Mammary epithelial cell (primary cell): ENCODE data around the gene EIF4EBP2.

Experiments used
- CTCF ChIP-seq, 2 donors: IDR thresholded peaks in 1 of 2; conservative IDR thresholded peaks in 1 of 2; 2 replicates each; pipeline ENCODE4 v1.5.1; 2011 to 2012; ENCODE audit warnings: inconsistent platforms in 2 of 2, low read length in 2 of 2, mild to moderate bottlenecking in 2 of 2, control low read depth in 1 of 2, low read depth in 1 of 2; ENCODE audit not compliant: insufficient read depth in 1 of 2; ENCODE audit errors: extremely low read depth in 1 of 2
- EZH2 ChIP-seq: IDR thresholded peaks from 2 replicates; pipeline ENCODE4 v1.6.1; 2012; ENCODE audit warnings: low read length, inconsistent platforms, borderline replicate concordance

GRCh38 chr10:70424320-70424719 is 20.4 kb downstream of the EIF4EBP2 start:
- TF ChIP-seq CTCF (conservative IDR thresholded peaks at IDR 0.05 in 1 of 2, IDR thresholded peaks at IDR 0.05 in 1 of 2; ENCODE audit: extremely low read depth in 1 of 2, insufficient read depth in 1 of 2, low read depth in 1 of 2, low read length in 2 of 2) (no peak), EZH2 (no peak)
